ENCODE measurements around the gene SH2B2. TPM values are rescaled to one million over a fixed set of nuclear protein-coding genes. Genes with fewer than 3 reads are reported as not detected.

Gene SH2B2
- total and polyA plus RNA-seq, 2 donors (not counting 3 experiments of a cell fraction or from before 2014, with no cell fraction given): 0.69 to 0.73 TPM

DNA sequence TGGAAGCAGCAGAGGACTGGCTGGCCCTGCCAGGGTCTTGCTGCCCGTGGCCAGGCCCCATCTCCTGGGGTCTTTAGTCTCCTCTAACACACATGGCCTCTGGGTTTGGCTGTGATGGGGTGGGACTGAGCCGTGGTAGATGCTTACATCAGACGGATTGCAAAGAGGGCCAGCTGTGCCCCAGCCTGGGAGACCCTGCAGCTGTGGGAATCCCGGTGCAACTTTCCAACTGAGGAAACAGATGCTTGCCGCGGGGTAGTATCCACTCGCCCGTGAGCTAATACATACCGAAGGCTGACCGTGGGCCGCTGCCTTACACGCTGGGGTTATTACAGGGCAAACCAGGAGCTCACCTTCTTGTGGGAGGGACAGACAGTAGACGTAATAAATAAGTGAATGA, 24.1 kb upstream of the SH2B2 start:
- H3K4me3 ChIP-seq (replicated peaks in 1 of 3; ENCODE audit: insufficient read depth in 1 of 3, low read depth in 1 of 3, low read length in 3 of 3): no peak overlapping the region
- FAIRE-seq: no peak
- CTCF ChIA-PET: no interaction called here
- no peaks in the 10 kb centered on the region for H3K36me3 ChIP-seq (ENCODE audit: control insufficient read depth in 2 of 2, extremely low read depth in 1 of 2, insufficient read depth in 2 of 2, low read length in 2 of 2)
- no peaks in the 10 kb centered on the region for H4K20me1 ChIP-seq (replicated peaks; ENCODE audit: control insufficient read depth, extremely low read depth, insufficient read depth, low read length)
- dilution Hi-C loops (cut with MboI; ENCODE audit: extremely low pct_ligation_motif_present, low sequenced_read_pairs) (no loop called here), intact Hi-C loops (cut with micrococcal nuclease) (no loop called here)
- DNase-seq (ENCODE audit: low read depth, low spot score): no peak
- H3K27me3 ChIP-seq (ENCODE audit: control insufficient read depth in 2 of 2, insufficient read depth in 2 of 2, low read length in 2 of 2): no peaks in the 10 kb centered on the region
- H3K9ac ChIP-seq (replicated peaks; ENCODE audit: extremely low read depth, insufficient read depth, low read length): no peak overlapping the region
- TF ChIP-seq POLR2AphosphoS5 (IDR thresholded peaks at IDR 0.05; ENCODE audit: insufficient read depth, low read depth, low read length): no peak
- TF ChIP-seq JUN (IDR thresholded peaks at IDR 0.05; ENCODE audit: borderline replicate concordance, insufficient read depth, insufficient read length, low read depth): no peak
- no peak for TF ChIP-seq MAX (IDR thresholded peaks at IDR 0.05; ENCODE audit: insufficient read depth, insufficient read length)
- TF ChIP-seq, protein P1, sequence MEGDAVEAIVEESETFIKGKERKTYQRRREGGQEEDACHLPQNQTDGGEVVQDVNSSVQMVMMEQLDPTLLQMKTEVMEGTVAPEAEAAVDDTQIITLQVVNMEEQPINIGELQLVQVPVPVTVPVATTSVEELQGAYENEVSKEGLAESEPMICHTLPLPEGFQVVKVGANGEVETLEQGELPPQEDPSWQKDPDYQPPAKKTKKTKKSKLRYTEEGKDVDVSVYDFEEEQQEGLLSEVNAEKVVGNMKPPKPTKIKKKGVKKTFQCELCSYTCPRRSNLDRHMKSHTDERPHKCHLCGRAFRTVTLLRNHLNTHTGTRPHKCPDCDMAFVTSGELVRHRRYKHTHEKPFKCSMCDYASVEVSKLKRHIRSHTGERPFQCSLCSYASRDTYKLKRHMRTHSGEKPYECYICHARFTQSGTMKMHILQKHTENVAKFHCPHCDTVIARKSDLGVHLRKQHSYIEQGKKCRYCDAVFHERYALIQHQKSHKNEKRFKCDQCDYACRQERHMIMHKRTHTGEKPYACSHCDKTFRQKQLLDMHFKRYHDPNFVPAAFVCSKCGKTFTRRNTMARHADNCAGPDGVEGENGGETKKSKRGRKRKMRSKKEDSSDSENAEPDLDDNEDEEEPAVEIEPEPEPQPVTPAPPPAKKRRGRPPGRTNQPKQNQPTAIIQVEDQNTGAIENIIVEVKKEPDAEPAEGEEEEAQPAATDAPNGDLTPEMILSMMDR (IDR thresholded peaks at IDR 0.05; ENCODE audit: extremely low read depth in 1 of 2, insufficient read depth in 1 of 2, low read depth in 1 of 2, low read length in 2 of 2): no peak
- H3K4me2 ChIP-seq (ENCODE audit: insufficient read depth, low read length): no peak overlapping the region
- no peaks in the 10 kb centered on the region for H3K9me3 ChIP-seq (replicated peaks; ENCODE audit: control insufficient read depth, insufficient read depth, low read length)
- no peak overlapping the region for H2AFZ ChIP-seq (ENCODE audit: low read depth, low read length)
- H3K27ac ChIP-seq (ENCODE audit: insufficient read depth, low read depth, low read length): no peak overlapping the region
- H3K79me2 ChIP-seq (ENCODE audit: control insufficient read depth, insufficient read depth, low read length): no peaks in the 10 kb centered on the region
- POLR2A ChIA-PET: interaction anchor here (0.7 kb wide), 1 partner anchor 277 kb away, joined by 3 read pairs; no protein-coding TSS in a partner anchor
- H3K9me1 ChIP-seq (replicated peaks; ENCODE audit: control insufficient read depth, extremely low read depth, insufficient read depth, low read length): no peaks in the 10 kb centered on the region
- H3K4me1 ChIP-seq (ENCODE audit: control insufficient read depth, extremely low read depth, insufficient read depth, low read length): no peaks in the 10 kb centered on the region
- no TSS peak for BruUV-seq (replicated peaks)

DNA sequence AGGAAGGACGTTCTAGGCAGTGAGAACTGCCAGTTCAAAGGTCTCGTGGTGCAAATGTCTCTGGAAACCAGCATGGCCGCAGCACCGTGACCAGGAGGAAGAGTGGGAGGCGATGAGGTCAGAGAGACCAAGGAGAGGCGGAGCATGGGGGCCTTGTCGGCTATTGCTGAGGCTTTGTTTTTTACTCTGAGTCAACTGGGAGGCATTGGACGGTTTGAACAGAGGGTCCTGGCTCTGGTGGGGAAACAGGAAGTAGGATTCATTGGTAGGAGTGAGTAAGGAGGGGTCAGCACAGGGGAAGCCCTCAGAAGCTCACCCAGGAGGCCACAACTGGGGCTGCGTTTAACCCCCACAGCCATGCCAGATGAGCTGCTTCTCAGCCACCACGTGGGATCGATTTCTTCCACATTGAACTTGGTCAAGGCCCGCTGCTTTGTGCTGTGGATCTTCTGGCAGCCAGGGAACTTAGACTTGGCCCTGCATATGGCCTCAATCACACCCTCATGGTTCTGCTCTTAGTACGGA, 22.2 kb upstream of the SH2B2 start:
- ChIA-PET CTCF (interaction anchor here (0.7 to 1.5 kb wide), 2 partner anchors 12 to 24 kb away, joined by 3 to 4 read pairs; no protein-coding TSS in a partner anchor), POLR2A (no interaction called here)
- Histone ChIP-seq H3K27me3 (ENCODE audit: control insufficient read depth in 2 of 2, insufficient read depth in 2 of 2, low read length in 2 of 2) (no peaks in the 10 kb centered on the region), H3K9ac (replicated peaks; ENCODE audit: extremely low read depth, insufficient read depth, low read length) (no peak overlapping the region), H3K9me1 (replicated peaks; ENCODE audit: control insufficient read depth, extremely low read depth, insufficient read depth, low read length) (no peaks in the 10 kb centered on the region), H3K36me3 (ENCODE audit: control insufficient read depth in 2 of 2, extremely low read depth in 1 of 2, insufficient read depth in 2 of 2, low read length in 2 of 2) (no peaks in the 10 kb centered on the region), H3K27ac (ENCODE audit: insufficient read depth, low read depth, low read length) (no peak overlapping the region), H2AFZ (ENCODE audit: low read depth, low read length) (no peak overlapping the region), H3K4me2 (ENCODE audit: insufficient read depth, low read length) (no peak overlapping the region), H3K4me3 (replicated peaks in 1 of 3; ENCODE audit: insufficient read depth in 1 of 3, low read depth in 1 of 3, low read length in 3 of 3) (no peak overlapping the region), H3K4me1 (ENCODE audit: control insufficient read depth, extremely low read depth, insufficient read depth, low read length) (no peaks in the 10 kb centered on the region), H3K9me3 (replicated peaks; ENCODE audit: control insufficient read depth, insufficient read depth, low read length) (no peaks in the 10 kb centered on the region), H3K79me2 (ENCODE audit: control insufficient read depth, insufficient read depth, low read length) (no peaks in the 10 kb centered on the region), H4K20me1 (replicated peaks; ENCODE audit: control insufficient read depth, extremely low read depth, insufficient read depth, low read length) (no peaks in the 10 kb centered on the region)
- DNase-seq (ENCODE audit: low read depth, low spot score) (peak; percentile 10), FAIRE-seq (no peak)
- dilution Hi-C loops (cut with MboI; ENCODE audit: extremely low pct_ligation_motif_present, low sequenced_read_pairs): no loop called here
- no TSS peak for BruUV-seq (replicated peaks)
- TF ChIP-seq MAX (IDR thresholded peaks at IDR 0.05; ENCODE audit: insufficient read depth, insufficient read length) (no peak), GATA2 (IDR thresholded peaks at IDR 0.05; ENCODE audit: insufficient read depth, insufficient read length, low read depth, low read length) (no peak), JUN (IDR thresholded peaks at IDR 0.05; ENCODE audit: borderline replicate concordance, insufficient read depth, insufficient read length, low read depth) (no peak), POLR2A (IDR thresholded peaks at IDR 0.05; ENCODE audit: low read depth, low read length) (no peak), EZH2 (IDR thresholded peaks at IDR 0.05; ENCODE audit: borderline replicate concordance, low read depth, low read length, severe bottlenecking) (no peak)
- TF ChIP-seq, protein P1 (IDR thresholded peaks at IDR 0.05; ENCODE audit: extremely low read depth in 1 of 2, insufficient read depth in 1 of 2, low read depth in 1 of 2, low read length in 2 of 2): no peak
- intact Hi-C loops (cut with micrococcal nuclease): no loop called here

Measured in endothelial cell of umbilical vein (primary cell).